GM19463 (cell line): Measurements from ENCODE around the gene VARS1.
"Not testable (repeated sequence)": the region's sequence is repeated elsewhere in the genome, so short reads cannot be mapped to it uniquely, and the experiment has no call there.

Experiments used
- ATAC-seq: cut with Tn5 transposase; IDR thresholded peaks from one replicate; pipeline ENCODE4 v1.9.1; 2021; ENCODE audit warnings: mild to moderate bottlenecking, moderate library complexity; ENCODE audit not compliant: unreplicated experiment

Gene VARS1

DNA sequence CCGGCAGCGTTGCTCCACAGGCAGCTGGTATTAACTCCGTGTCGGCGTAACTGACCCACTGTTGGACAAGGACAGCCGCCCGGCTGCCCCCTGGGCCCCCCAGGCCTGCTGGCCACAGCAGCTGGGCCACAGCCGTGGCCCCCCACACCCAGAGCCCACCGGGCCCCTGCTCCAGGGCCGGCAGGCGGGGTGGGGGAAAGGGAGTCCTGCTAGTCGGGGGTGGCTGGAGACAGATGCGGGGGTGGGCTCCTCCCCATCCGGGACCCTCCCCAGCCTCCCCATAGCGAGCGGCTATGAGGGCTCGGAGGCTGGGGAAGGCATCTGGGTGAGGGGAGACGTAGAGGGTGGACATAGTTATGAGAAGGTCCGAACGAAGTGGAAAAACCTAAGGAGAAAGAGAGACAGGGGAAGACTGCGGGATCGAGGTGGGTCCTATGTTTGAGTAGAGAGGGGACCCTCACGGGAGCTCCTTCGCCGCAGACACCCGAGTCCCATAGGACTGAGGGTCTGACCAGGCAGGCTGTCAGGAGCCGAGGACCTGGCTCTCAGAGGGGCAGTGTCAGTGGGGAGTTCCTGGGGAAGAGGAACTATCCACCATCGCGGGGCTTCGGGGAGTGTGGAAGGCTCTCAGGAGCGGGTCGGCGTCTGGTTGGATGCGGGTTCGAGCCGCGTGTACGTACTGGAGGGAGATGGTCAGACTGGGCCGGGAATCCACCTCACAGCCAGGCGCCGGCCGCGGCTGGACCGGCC lies 511 bp downstream of the VARS1 start:
- peak; percentile 4 for ATAC-seq

DNA sequence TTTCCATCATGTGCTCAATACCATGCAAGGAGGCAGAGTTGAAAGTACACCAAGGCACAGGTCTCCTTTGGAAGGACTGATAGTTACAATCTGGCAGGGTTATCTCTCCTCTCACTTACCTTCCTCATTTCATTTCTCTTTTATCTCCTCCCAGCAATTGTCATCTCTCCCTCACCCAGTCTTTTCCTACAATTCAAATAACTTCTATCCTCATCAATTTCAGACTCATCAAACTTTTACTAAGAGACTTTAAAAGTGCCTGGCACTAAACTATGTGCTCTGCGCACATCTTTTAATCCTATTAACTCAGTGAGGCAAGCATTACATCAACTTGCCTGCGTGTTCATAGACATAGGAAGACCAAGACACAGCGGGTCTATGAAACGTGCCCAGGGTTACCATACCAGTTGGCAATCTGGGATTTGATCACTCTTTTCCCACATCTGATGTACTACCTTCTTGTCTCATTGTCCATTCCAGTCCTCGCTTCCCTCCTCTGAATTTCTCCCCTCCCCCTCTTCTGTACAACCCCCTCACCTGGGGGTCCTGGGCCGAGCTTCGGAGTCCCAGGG lies 1.2 kb downstream of the VARS1 start:
- no peak for ATAC-seq

- not testable (repeated sequence) for ATAC-seq
These were observed 1.7 kb downstream of the VARS1 start for GRCh38 chr6:31793927-31794245.

DNA sequence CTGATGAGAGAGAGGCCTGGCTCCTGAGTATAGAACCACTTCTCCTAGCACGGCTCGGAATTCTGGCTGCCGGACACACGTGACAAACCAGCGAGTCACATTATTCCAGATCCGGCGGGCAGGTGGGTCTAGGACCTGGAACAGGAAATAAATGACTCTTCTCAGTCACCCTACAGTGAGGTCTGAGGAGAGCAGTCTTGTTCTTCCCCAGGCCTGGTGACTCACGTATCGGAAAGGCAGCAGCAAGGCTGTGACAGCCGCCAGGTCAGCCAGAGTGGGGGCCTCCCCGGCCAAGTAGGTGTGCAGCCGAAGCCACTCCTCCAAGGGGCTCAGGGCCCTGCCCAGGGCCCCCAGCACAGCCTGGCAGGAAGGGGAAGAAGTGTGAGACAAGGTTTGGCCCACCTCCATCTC lies 2.8 kb downstream of the VARS1 start:
- ATAC-seq: no peak

- no peak for ATAC-seq
These were observed 3.5 kb downstream of the VARS1 start for GRCh38 chr6:31792090-31792374.

GRCh38 chr6:31791324-31792089 lies 4.0 kb downstream of the VARS1 start:
- ATAC-seq: no peak

DNA sequence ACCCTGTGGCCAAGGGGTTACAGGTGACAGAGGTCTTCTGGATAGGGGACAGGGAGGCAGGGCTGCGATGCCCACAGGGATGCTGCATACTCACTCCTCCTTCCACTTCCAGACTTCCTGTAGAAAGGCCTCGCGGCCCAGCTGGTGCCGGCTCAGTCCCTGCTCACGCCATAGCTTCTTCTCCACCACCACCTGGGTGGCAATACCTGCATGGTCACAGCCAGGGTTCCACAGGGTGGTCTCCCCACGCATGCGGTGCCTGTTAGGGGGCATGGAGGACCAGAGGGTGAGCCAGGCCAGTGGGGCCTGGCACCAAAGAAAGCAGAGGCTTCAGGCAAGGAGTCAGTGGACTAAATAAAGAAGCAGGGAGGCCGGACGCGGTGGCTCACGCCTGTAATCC lies 10.1 kb downstream of the VARS1 start:
- ATAC-seq: no peak

GRCh38 chr6:31784098-31784925 lies 11.2 kb downstream of the VARS1 start:
- no peak for ATAC-seq

- ATAC-seq: no peak
These were observed 13.3 kb downstream of the VARS1 start for GRCh38 chr6:31782126-31782855.

GRCh38 chr6:31781244-31782125 lies 14.1 kb downstream of the VARS1 start:
- ATAC-seq: no peak

GRCh38 chr6:31780507-31781243 lies 14.9 kb downstream of the VARS1 start:
- ATAC-seq: no peak

DNA sequence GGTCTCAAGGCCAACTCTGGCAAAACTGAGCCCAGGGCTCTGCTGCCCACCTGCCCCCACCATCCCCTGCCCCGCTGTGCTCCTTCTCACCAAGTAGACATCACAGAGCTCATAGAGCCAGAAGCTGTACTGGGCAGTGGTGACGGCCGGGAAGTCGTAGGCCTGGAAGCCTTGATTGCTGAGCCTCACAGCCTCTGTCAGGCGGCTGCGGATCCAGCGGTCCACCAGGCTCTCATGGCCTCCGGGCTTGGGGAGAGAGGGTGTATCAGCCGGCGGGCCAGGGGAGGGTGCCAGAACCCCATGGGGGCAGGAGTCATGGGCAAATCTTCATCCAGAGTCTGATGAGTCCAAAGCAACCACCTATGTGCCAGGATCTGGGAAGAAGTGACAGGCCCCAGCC lies 15.6 kb downstream of the VARS1 start:
- ATAC-seq: no peak

GRCh38 chr6:31778999-31779885 lies 16.3 kb downstream of the VARS1 start:
- no peak for ATAC-seq

- ATAC-seq: no peak
These were observed 17.4 kb downstream of the VARS1 start for GRCh38 chr6:31778193-31778592.

GRCh38 chr6:31777667-31778050 lies 17.9 kb downstream of the VARS1 start:
- no peak for ATAC-seq

DNA sequence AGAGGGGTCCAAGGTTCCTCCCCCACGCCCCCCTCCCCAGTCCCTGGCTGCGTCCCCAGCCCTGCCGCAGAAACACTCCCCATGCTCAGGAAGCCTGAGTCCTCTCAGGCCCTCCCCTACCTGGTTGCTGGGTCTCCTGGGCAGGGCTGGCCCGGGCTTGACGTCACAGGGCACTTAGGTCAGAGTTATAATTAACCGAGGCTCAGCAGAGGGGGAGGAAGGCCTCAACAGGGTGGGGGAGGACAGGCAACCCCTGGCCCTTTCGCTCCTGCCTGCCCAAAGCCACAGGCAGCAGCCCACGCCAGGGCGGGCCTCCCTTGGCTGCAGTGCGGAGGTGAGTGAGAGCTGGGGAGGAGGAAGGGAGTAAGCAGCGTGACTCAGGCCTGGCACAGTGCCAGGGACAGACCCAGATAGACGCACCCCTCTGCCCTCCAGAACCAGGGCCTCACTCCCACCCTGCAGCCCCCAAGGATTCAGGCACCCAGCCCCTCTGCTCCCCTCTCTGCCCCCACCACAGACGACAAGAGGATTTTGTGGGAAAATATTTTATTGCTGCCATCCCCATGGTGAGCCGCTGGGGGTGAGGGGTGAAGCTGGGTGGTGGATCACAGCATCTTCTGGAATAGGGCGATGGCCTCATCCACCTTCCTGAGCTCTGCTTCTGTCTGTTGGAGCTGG lies 18.4 kb downstream of the VARS1 start, which contains the start of gene VWA7:
VWA7 (minus strand) TSS at position 340 of the 678 bp plus-strand sequence. CDS start 549 bp downstream, outside the sequence.
- peak; percentile 90 for ATAC-seq

GRCh38 chr6:31776485-31776988 lies 19.0 kb downstream of the VARS1 start:
- ATAC-seq: no peak
